GM21528 (cell line): ENCODE measurements around the gene CSNK1E.

ENCODE experiments used
- ATAC-seq: cut with Tn5 transposase; IDR thresholded peaks from one replicate; pipeline ENCODE4 v1.9.1; 2021; ENCODE audit warnings: mild to moderate bottlenecking, moderate library complexity; ENCODE audit not compliant: unreplicated experiment, low FRiP score

The CSNK1E gene

GRCh38 chr22:38335077-38335476, 17.8 kb upstream of the CSNK1E start:
- no peak for ATAC-seq

- no peak for ATAC-seq
Measured at GRCh38 chr22:38327805-38328204, 10.6 kb upstream of the CSNK1E start.

- no peak for ATAC-seq
Measured at GRCh38 chr22:38327396-38327795, 10.2 kb upstream of the CSNK1E start.

- ATAC-seq: no peak
Measured at GRCh38 chr22:38325587-38325986, 8.4 kb upstream of the CSNK1E start.

- ATAC-seq: no peak
Measured at GRCh38 chr22:38320605-38321402, 3.6 kb upstream of the CSNK1E start.

GRCh38 chr22:38318792-38319773, 1.9 kb upstream of the CSNK1E start:
- no peak for ATAC-seq

- no peak for ATAC-seq
Measured at GRCh38 chr22:38317995-38318715, 922 bp upstream of the CSNK1E start.

GRCh38 chr22:38316364-38317121, 690 bp downstream of the CSNK1E start:
- ATAC-seq: no peak

- no peak for ATAC-seq
Measured at GRCh38 chr22:38315823-38316363, 1.3 kb downstream of the CSNK1E start.

GRCh38 chr22:38314933-38315822, 2.1 kb downstream of the CSNK1E start:
- no peak for ATAC-seq

GRCh38 chr22:38314051-38314932, 2.9 kb downstream of the CSNK1E start:
- ATAC-seq: no peak

GRCh38 chr22:38313384-38313955, 3.8 kb downstream of the CSNK1E start:
- no peak for ATAC-seq

GRCh38 chr22:38312261-38312800, 4.9 kb downstream of the CSNK1E start:
- no peak for ATAC-seq

GRCh38 chr22:38311323-38311620, 6.0 kb downstream of the CSNK1E start:
- ATAC-seq: no peak

- ATAC-seq: no peak
Measured at GRCh38 chr22:38310518-38311322, 6.5 kb downstream of the CSNK1E start.
